ENCODE measurements around the gene RAB40B.

The RAB40B gene

DNA sequence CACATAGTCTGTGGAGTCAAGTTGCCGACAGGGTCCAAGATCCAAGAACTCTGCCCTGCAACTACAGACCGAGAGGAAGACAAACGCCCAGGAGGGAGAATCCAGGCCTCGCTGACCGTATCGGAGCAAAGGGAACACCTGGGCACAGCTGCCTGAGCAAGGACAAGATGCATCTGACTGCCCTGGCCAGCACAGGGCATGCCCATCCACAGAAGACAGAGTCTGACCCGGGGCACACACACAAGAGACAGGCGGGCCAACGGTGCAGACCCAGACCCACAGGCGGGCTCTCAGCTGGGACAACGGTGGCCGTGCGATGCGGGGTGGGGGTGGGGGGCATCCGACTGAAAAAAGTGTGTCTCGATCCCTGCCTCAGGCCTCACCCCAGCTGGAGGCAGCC, 6.2 kb downstream of the RAB40B start:
- no peak for DNase-seq (ENCODE audit: low read depth in 4 of 4, low spot score in 1 of 4)

DNA sequence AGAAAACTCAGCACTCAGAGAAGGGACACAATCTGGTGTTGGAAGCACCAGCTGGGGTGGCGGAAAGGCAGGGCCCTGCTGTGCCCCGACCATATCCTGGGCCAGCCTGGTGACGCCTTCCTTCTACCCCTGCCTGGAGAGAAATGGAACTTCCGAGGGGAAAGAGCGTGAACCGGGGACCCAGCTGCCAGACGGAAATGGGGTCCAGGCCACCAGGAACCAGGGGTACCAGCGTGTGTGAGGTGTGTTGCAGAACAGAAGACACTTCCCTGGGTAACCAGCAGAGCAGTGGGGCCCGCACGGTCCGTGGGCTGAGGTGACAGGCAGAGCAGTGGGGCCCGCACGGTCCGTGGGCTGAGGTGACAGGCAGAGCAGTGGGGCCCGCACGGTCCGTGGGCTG, 6.8 kb downstream of the RAB40B start:
- DNase-seq (ENCODE audit: low read depth in 4 of 4, low spot score in 1 of 4) = no peak

GRCh38 chr17:82690786-82691489, 7.6 kb downstream of the RAB40B start:
- no peak for DNase-seq (ENCODE audit: low read depth in 4 of 4, low spot score in 1 of 4)

- no peak for DNase-seq (ENCODE audit: low read depth in 4 of 4, low spot score in 1 of 4)
Observed at GRCh38 chr17:82689077-82689476, 9.4 kb downstream of the RAB40B start.

GRCh38 chr17:82687871-82688270, 10.6 kb downstream of the RAB40B start:
- no peak for DNase-seq (ENCODE audit: low read depth in 4 of 4, low spot score in 1 of 4)

DNA sequence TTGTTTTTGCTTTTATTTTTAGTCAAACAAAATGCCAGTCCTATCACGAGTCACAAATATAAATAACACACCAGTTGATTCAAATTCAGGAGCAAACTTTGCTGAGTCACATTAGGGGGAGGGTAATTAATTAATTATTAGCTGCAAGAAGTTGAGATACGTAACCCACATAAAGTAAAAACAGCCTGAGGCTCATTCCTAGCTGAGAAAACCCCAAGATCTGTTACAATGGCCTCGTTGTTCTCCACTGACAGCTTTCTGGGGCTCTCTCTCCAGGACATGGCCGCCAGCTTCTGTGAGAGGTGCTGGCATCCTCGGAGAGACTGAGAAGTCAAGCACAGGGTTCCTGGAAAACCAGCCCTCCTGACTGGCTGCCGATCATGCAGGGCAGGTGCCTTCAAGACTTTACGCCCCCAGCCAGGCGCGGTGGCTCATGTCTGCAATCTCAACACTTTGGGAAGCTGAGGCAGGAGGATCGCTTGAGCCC, 11.1 kb downstream of the RAB40B start:
- no peak for DNase-seq (ENCODE audit: low read depth in 4 of 4, low spot score in 1 of 4)

DNA sequence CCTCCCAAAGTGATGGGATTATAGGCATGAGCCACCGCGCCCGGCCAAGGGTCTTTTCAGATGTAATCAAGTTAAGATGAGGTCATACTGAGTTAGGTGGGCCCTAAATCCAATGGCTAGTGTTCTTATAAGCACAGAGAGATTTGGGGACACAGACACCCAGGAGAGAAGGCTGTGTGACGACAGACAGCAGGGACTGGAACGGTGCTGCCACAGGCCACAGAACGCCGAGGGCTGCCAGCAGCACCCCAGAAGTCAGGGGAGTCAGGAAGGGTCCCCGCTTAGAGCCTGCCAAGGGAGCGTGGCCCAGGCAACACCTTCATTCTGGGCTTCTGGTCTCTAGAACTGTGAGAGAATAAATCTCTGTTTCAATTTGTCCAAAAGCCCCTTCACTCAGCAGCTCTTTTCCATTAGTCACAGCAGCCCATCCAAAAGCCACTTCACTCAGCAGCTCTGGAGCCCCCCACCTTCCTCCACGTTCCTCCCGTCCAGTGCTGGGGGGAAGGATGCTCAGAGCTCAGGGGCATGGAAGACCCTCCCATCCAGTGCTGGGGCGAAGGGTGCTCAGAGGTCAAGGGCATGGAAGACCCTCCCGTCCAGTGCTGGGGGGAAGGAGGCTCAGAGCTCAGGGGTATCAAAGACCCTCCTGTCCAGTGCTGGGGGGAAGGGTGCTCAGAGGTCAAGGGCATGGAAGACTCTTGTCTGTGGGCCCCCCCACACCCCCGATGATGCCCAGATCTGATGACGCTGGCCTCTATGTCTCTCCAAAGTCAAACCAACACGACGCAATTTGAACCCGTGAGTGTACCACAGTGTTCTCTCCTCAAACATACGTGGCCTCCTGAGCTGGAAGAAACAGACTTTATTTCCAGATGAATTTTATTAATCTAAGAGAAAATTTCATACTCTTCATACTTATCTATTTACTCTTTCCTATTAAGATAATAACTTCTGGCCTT, 11.9 kb downstream of the RAB40B start:
- DNase-seq (ENCODE audit: low read depth in 4 of 4, low spot score in 1 of 4) = no peak

- no peak for DNase-seq (ENCODE audit: low read depth in 4 of 4, low spot score in 1 of 4)
Observed at GRCh38 chr17:82685291-82685690, 13.2 kb downstream of the RAB40B start.

- no peak for DNase-seq (ENCODE audit: low read depth in 4 of 4, low spot score in 1 of 4)
Observed at GRCh38 chr17:82684228-82684841, 14.2 kb downstream of the RAB40B start.

GRCh38 chr17:82683534-82683933, 15.0 kb downstream of the RAB40B start:
- DNase-seq (ENCODE audit: low read depth in 4 of 4, low spot score in 1 of 4) = no peak

GRCh38 chr17:82681547-82681946, 17.0 kb downstream of the RAB40B start:
- DNase-seq (ENCODE audit: low read depth in 4 of 4, low spot score in 1 of 4) = no peak

DNA sequence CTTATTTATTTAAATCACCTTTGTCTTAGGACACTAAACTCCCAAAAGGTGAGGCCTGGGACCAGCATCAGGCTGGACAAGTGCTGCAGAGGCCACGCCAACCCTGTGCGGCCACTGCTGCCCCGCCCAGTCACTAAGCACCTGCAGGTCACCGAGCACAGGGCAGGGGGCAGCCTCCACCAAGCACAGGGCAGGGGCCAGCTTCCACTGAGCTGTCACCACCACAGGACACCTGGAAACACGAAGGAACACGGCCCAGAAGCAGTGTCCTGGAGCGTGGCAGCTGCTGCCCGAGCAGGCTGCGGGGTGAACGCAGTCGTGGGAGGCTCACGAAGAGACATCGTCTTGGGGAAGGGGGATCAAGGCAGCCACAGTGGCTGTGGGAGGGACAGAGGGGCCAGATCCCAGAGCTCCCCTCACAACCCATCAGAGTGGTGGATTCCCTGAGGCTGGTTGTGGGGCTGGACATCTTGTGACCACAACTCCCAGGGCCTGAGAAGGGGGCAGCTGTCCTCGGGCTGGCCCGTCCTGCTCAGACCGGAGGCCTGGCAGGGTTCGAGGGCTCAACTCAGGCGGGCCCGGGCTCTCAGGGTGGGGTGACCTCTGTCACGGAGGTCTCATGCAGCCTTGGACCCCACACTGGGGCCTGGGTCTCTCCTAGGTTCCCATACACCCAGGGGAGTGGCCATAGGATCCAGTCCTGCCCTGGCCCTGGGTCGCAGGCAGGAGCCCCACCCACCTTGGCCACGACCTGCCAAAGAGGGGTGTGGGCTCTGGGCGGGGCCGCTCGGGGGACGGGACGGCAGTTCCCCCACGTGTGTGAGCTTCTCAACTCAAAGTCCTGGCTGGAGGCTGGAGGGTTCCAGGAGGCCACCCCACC, 18.7 kb downstream of the RAB40B start:
- no peak for DNase-seq (ENCODE audit: low read depth in 4 of 4, low spot score in 1 of 4)

- no peak for DNase-seq (ENCODE audit: low read depth in 4 of 4, low spot score in 1 of 4)
Observed at GRCh38 chr17:82678265-82678891, 20.1 kb downstream of the RAB40B start.

- DNase-seq (ENCODE audit: low read depth in 4 of 4, low spot score in 1 of 4) = no peak
Observed at GRCh38 chr17:82677353-82677925, 21.1 kb downstream of the RAB40B start.

GRCh38 chr17:82675476-82676245, 22.8 kb downstream of the RAB40B start:
- DNase-seq (ENCODE audit: low read depth in 4 of 4, low spot score in 1 of 4) = no peak

GRCh38 chr17:82674656-82675475, 23.6 kb downstream of the RAB40B start:
- DNase-seq (ENCODE audit: low read depth in 4 of 4, low spot score in 1 of 4) = no peak

- DNase-seq (ENCODE audit: low read depth in 4 of 4, low spot score in 1 of 4) = no peak
Observed at GRCh38 chr17:82670661-82671450, 27.6 kb downstream of the RAB40B start.
